Fibroblast of lung (primary cell): ENCODE results near the gene DIS3L2.

Experiments
- CTCF ChIP-seq, 2 donors: IDR thresholded peaks in 1 of 2; conservative IDR thresholded peaks in 1 of 2; 1 replicate in 1 of 2; 2 replicates in 1 of 2; pipeline ENCODE4 v1.5.1; 2011 to 2012; ENCODE audit warnings: low read length in 2 of 2, control low read depth in 1 of 2, inconsistent platforms in 1 of 2, low read depth in 1 of 2, mild to moderate bottlenecking in 1 of 2
- EZH2 ChIP-seq: IDR thresholded peaks from 2 replicates; pipeline ENCODE4 v1.5.1; 2012; ENCODE audit warnings: low read length, control low read depth, mild to moderate bottlenecking; ENCODE audit errors: missing control alignments

- no peak for TF ChIP-seq CTCF (conservative IDR thresholded peaks at IDR 0.05 in 1 of 2, IDR thresholded peaks at IDR 0.05 in 1 of 2; ENCODE audit: low read depth in 1 of 2, low read length in 2 of 2)
- no peak for TF ChIP-seq EZH2
Measured at GRCh38 chr2:232341739-232342126, 380.2 kb downstream of the DIS3L2 start.
